Endothelial cell of umbilical vein (primary cell): ENCODE data around the gene SPSB2. TPM values are rescaled to one million over a fixed set of nuclear protein-coding genes. Genes with fewer than 3 reads are reported as not detected.

ENCODE experiments used
- BruUV-seq: library from RNA; stranded (reverse); fragments of 400-500 nt; replicated peaks from 2 replicates; lab custom pipeline; 2021; lab: Mats Ljungman, UMichigan
- CTCF ChIA-PET: fragments of 300-600, 350-600 bp; sonication (Branson Sonifier 250); formaldehyde crosslinking; loops from one replicate; lab custom pipeline; 2021; ENCODE audit warnings: antibody characterized with exemption, inconsistent platforms; lab: Charles Lee
- POLR2A ChIA-PET: fragments of 300-600, 350-600 bp; sonication (Branson Sonifier 250); formaldehyde crosslinking; loops from one replicate; lab custom pipeline; 2021; ENCODE audit warnings: antibody characterized with exemption, inconsistent platforms; lab: Charles Lee
- DNase-seq: peaks from one replicate; pipeline ENCODE4 v3.0.0-alpha.2; 2011; ENCODE audit warnings: low read depth, low spot score
- FAIRE-seq: peaks from 2 replicates; lab custom pipeline; 2011; peaks lifted over from hg19 to GRCh38; lab: Jason Lieb, UNC
- H2AFZ ChIP-seq: 2 replicates; pipeline ENCODE4 v1.6.0; 2012; ENCODE audit warnings: low read depth, low read length, control low read depth, inconsistent platforms
- H3K27ac ChIP-seq: 2 replicates; pipeline ENCODE4 v1.5.1; 2011; ENCODE audit warnings: low read depth, mild to moderate bottlenecking, control low read depth, low read length, moderate library complexity; ENCODE audit not compliant: insufficient read depth
- H3K27me3 ChIP-seq, 2 experiments: 2 replicates each; pipeline versions ENCODE4 v1.6.0 to v1.6.1; 2011; ENCODE audit warnings: low read length in 2 of 2, mixed read lengths in 1 of 2; ENCODE audit not compliant: control insufficient read depth in 2 of 2, insufficient read depth in 2 of 2
- H3K36me3 ChIP-seq, 2 experiments: 2 replicates in 1 of 2; 3 replicates in 1 of 2; pipeline ENCODE4 v1.5.1; 2011; ENCODE audit warnings: low read length in 2 of 2, mild to moderate bottlenecking in 1 of 2, moderate library complexity in 1 of 2; ENCODE audit not compliant: control insufficient read depth in 2 of 2, insufficient read depth in 2 of 2; ENCODE audit errors: extremely low read depth in 1 of 2
- H3K4me1 ChIP-seq: 3 replicates; pipeline ENCODE4 v1.5.1; 2011; ENCODE audit warnings: mild to moderate bottlenecking, low read length; ENCODE audit not compliant: control insufficient read depth, insufficient read depth; ENCODE audit errors: extremely low read depth
- H3K4me2 ChIP-seq: 2 replicates; pipeline ENCODE4 v1.6.1; 2011; ENCODE audit warnings: low read length, control low read depth, mixed read lengths; ENCODE audit not compliant: insufficient read depth
- H3K4me3 ChIP-seq, 3 experiments: fragments of 200-600 bp in 1 of 3; sonication (generic), shearing (Covaris generic) in 1 of 3; replicated peaks in 1 of 3; 2 replicates each; pipeline ENCODE4 v1.5.1; 2011 to 2016; ENCODE audit warnings: control low read depth in 3 of 3, low read length in 3 of 3, mild to moderate bottlenecking in 2 of 3, inconsistent platforms in 1 of 3, low read depth in 1 of 3, moderate library complexity in 1 of 3; ENCODE audit not compliant: insufficient read depth in 1 of 3
- H3K79me2 ChIP-seq: 2 replicates; pipeline ENCODE4 v1.6.0; 2012; ENCODE audit warnings: low read length, inconsistent platforms; ENCODE audit not compliant: control insufficient read depth, insufficient read depth
- H3K9ac ChIP-seq: replicated peaks from 2 replicates; pipeline ENCODE3; 2011; ENCODE audit warnings: low read length, control low read depth; ENCODE audit not compliant: insufficient read depth; ENCODE audit errors: extremely low read depth
- H3K9me1 ChIP-seq: replicated peaks from 3 replicates; pipeline ENCODE4 v1.6.0; 2011; ENCODE audit warnings: mild to moderate bottlenecking, low read length; ENCODE audit not compliant: control insufficient read depth, insufficient read depth; ENCODE audit errors: extremely low read depth
- H3K9me3 ChIP-seq: replicated peaks from 2 replicates; pipeline ENCODE4 v1.5.1; 2012; ENCODE audit warnings: low read length, inconsistent platforms; ENCODE audit not compliant: control insufficient read depth, insufficient read depth
- H4K20me1 ChIP-seq: replicated peaks from 2 replicates; pipeline ENCODE3; 2011; ENCODE audit warnings: mild to moderate bottlenecking, low read length; ENCODE audit not compliant: control insufficient read depth, insufficient read depth; ENCODE audit errors: extremely low read depth
- EZH2 ChIP-seq: IDR thresholded peaks from 2 replicates; pipeline ENCODE4 v1.6.1; 2012; ENCODE audit warnings: borderline replicate concordance, low read depth, mild to moderate bottlenecking, moderate library complexity, low read length, inconsistent platforms; ENCODE audit not compliant: severe bottlenecking
- FOS ChIP-seq: IDR thresholded peaks from 2 replicates; pipeline ENCODE4 v1.6.1; 2011; ENCODE audit warnings: mild to moderate bottlenecking, low read length, moderate library complexity, borderline replicate concordance; ENCODE audit not compliant: insufficient read depth
- GATA2 ChIP-seq: IDR thresholded peaks from 2 replicates; pipeline ENCODE4 v1.7.0; 2011; ENCODE audit warnings: low read depth, mild to moderate bottlenecking, moderate library complexity, mixed read lengths, low read length; ENCODE audit not compliant: insufficient read length, insufficient read depth
- JUN ChIP-seq: IDR thresholded peaks from 2 replicates; pipeline ENCODE4 v1.6.1; 2011; ENCODE audit warnings: borderline replicate concordance, low read depth; ENCODE audit not compliant: insufficient read length, insufficient read depth
- MAX ChIP-seq: IDR thresholded peaks from 2 replicates; pipeline ENCODE4 v1.6.1; 2011; ENCODE audit not compliant: insufficient read depth, insufficient read length
- MYC ChIP-seq: IDR thresholded peaks from one replicate; pipeline ENCODE4 v1.6.1; 2011; ENCODE audit warnings: mild to moderate bottlenecking, low read depth, low read length
- POLR2A ChIP-seq: IDR thresholded peaks from 2 replicates; pipeline ENCODE4 v1.6.1; 2012; ENCODE audit warnings: low read depth, mild to moderate bottlenecking, control low read depth, low read length
- POLR2AphosphoS5 ChIP-seq: IDR thresholded peaks from 2 replicates; pipeline ENCODE4 v1.6.1; 2012; ENCODE audit warnings: low read depth, mild to moderate bottlenecking, control low read depth, low read length, moderate library complexity; ENCODE audit not compliant: insufficient read depth
- dilution Hi-C: fragments of 300-500 bp; cut with MboI; formaldehyde crosslinking; loops from one replicate; pipeline ENCODE4 v1.15.0; 2019; ENCODE audit warnings: low sequenced_read_pairs; ENCODE audit not compliant: extremely low pct_ligation_motif_present
- intact Hi-C: fragments of 100-400 bp; cut with micrococcal nuclease; formaldehyde crosslinking; loops from one replicate; pipeline ENCODE4 v1.10.0; 2022
- polyA plus RNA-seq, 4 experiments: library from polyadenylated mRNA; depleted of rRNA in 3 of 4; stranded (reverse) in 3 of 4; unstranded in 1 of 4; fragments of >200 nt; gene quantifications; 2 replicates each; pipeline versions ENCODE4 v1.2.1 to v1.2.3, GENCODE V29; 2011 to 2012; ENCODE audit warnings: missing spikeins in 1 of 4
- total RNA-seq: library from RNA; stranded (reverse); gene quantifications from 2 replicates; pipeline ENCODE4 v1.2.3, GENCODE V29; 2021
- TF ChIP-seq, protein P1 (sequence below), 2 donors: IDR thresholded peaks; 1 replicate in 1 of 2; 2 replicates in 1 of 2; pipeline ENCODE4 v1.5.1; 2011; ENCODE audit warnings: low read length in 2 of 2, mild to moderate bottlenecking in 2 of 2, moderate library complexity in 2 of 2, control low read depth in 1 of 2, inconsistent platforms in 1 of 2, low read depth in 1 of 2; ENCODE audit not compliant: insufficient read depth in 1 of 2; ENCODE audit errors: extremely low read depth in 1 of 2

The SPSB2 gene
- total and polyA plus RNA-seq, 2 donors (not counting 3 experiments of a cell fraction or from before 2014, with no cell fraction given): 3.8 to 6.9 TPM

- Histone ChIP-seq H3K27me3 (no peaks in the 10 kb centered on the region), H3K4me3 (no peak overlapping the region), H3K9ac (no peak overlapping the region), H3K9me1 (no peaks in the 10 kb centered on the region), H4K20me1 (no peaks in the 10 kb centered on the region), H3K4me2 (no peak overlapping the region), H3K4me1 (no peaks in the 10 kb centered on the region), H3K9me3 (no peaks in the 10 kb centered on the region), H3K27ac (no peak overlapping the region), H3K79me2 (no peaks in the 10 kb centered on the region), H2AFZ (no peak overlapping the region), H3K36me3 (peaks cover 15 to 64% of the 10 kb centered on the region in 2 experiments)
- dilution Hi-C loops: no loop called here
- DNase-seq (no peak), FAIRE-seq (no peak)
- POLR2A ChIA-PET: no interaction called here
- BruUV-seq: no TSS peak
- TF ChIP-seq POLR2AphosphoS5: no peak
- TF ChIP-seq JUN: no peak
- TF ChIP-seq MYC: no peak
- TF ChIP-seq GATA2: no peak
- TF ChIP-seq POLR2A: no peak
- no peak for TF ChIP-seq EZH2
- TF ChIP-seq, protein P1, sequence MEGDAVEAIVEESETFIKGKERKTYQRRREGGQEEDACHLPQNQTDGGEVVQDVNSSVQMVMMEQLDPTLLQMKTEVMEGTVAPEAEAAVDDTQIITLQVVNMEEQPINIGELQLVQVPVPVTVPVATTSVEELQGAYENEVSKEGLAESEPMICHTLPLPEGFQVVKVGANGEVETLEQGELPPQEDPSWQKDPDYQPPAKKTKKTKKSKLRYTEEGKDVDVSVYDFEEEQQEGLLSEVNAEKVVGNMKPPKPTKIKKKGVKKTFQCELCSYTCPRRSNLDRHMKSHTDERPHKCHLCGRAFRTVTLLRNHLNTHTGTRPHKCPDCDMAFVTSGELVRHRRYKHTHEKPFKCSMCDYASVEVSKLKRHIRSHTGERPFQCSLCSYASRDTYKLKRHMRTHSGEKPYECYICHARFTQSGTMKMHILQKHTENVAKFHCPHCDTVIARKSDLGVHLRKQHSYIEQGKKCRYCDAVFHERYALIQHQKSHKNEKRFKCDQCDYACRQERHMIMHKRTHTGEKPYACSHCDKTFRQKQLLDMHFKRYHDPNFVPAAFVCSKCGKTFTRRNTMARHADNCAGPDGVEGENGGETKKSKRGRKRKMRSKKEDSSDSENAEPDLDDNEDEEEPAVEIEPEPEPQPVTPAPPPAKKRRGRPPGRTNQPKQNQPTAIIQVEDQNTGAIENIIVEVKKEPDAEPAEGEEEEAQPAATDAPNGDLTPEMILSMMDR (IDR thresholded peaks at IDR 0.05; ENCODE audit: extremely low read depth in 1 of 2, insufficient read depth in 1 of 2, low read depth in 1 of 2, low read length in 2 of 2): no peak
- TF ChIP-seq MAX: no peak
- no peak for TF ChIP-seq FOS
- CTCF ChIA-PET: interaction anchor here (1.0 to 1.9 kb wide), 3 partner anchors 8 to 11 kb away, joined by 4 to 7 read pairs (median 5); partner anchors contain the start of gene SPSB2
- intact Hi-C loops: no loop called here
Measured at GRCh38 chr12:6861391-6861790, 11.7 kb downstream of the SPSB2 start.
